T follicular helper cell (primary cell): ENCODE data around the gene SPAG17.

ENCODE experiments used
- DNase-seq: peaks from one replicate; pipeline ENCODE4 v3.0.0-alpha.2; 2020; ENCODE audit warnings: low read depth

Gene SPAG17

DNA sequence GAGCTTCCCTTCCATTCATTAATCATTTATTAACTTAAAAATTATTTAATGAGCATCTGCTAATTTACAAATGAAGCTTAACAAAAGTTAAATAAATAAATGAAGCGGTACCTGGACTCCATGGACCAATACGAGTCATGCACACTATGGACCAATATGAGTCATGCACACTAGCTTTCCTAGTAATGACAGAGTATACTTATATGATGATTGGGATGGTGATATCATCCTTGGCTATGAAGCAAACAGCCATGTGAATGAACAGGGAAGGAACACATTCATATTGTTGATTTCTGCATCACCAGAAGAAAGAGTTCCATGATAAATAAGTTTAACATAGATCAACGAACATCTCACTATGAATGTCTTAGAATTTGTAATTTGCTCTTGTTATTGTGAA is 109.9 kb downstream of the SPAG17 start:
- DNase-seq, result no peak

DNA sequence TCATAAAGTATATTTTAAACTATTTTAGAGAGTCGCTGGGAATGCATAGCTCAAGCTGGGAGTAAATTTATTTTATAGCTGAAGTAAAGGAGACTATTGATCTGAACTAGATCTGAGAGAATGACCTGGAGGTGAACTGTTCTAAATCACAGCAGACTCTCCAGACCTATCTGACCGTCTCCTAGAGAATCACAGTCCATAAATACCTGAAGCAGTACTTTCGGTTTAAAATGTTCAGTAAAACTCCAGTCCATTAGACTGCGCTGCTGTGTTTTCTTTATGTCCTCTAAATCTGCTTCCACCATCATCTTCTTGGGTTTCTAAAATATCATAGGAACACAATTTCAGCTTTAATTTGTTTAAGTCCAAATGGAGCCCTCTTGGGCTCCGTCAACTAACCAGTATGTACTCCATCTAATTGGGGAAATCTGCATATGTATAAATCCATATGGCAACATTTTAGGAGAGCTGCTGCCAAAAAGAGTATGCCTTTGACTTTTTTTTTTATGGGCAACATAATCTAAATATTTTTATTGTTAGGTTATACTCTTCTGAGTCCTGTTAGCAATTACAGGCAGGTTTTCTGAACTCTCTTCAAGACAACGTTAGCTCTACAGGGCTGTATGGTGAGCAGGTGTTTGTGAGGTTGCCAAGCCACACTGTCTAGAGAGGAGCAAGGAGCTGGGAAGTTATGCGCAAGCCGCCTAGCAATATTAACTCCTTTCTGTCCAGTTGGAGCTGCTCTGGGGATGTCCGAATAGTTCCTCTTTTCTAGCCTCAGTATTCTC is 111.2 kb downstream of the SPAG17 start:
- DNase-seq, result no peak

DNA sequence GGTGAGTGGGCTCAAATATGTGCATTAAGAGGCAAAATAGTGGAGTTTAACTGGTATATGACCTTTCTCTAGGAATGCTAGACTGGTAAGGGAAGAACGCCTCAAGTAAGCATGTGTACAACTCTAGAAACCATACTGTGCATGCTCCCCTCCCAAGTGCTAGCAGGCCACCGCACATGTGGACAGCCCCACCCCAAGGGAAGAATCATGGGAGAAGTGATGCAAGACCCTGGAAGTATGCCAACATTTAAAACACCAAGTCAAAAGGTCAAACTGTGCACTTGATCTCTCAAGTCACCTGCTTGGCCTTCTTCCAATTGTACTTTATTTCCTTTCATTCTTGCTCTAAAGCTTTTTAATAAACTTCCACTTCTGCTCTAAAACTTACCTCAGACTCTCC is 135.0 kb downstream of the SPAG17 start:
- DNase-seq, result no peak

GRCh38 chr1:118047650-118048224 is 137.3 kb downstream of the SPAG17 start:
- no peak for DNase-seq

DNA sequence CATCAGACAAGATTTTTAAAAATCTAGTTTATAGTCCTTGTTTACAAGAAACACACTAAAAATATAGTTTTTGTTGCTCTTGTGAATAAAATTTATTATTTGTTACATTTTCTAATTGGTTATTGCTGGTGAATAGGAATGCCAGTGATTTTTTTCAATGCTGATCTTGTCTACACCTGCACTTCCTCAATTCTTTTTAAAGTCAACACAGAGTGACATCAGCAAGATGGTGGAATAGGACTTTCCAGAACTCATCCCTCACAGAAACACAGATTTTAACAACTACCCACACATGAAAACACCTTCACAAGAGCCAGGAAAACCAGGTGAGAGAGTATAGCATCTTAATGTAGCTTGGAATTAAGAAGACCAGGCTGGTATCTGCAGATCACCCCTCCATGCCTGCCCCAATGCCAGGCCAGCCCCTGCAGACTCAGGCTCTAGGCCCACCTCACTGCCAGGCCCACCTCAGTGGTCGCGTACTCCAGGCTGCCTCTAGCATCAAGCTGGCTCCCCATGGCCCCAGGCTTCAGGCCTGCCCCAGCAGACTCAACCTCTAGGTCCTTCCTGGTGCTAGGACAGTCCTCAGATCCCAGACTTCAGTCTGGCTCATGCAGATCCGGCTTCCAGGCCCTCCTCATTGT is 137.9 kb downstream of the SPAG17 start:
- no peak for DNase-seq

GRCh38 chr1:118043624-118044023 is 141.4 kb downstream of the SPAG17 start:
- DNase-seq, result no peak

DNA sequence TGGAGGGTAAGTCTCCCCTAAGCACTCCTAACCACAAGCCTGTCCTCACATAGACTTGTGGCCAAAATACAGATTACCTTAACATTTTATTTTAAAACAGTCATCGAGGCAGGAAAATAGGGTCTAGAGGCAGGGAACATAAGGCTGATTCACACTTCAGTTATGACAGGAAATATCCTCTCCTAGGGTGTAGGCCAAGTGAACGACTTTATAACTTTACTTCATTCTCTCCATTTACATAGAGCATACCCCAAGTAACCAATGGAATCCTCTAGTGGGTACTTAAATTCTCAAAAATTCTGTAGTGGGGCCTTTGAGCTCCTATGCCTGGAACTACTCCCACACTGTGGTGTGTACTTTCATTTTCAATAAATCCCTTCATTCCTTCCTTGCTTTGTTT is 142.5 kb downstream of the SPAG17 start:
- no peak for DNase-seq

DNA sequence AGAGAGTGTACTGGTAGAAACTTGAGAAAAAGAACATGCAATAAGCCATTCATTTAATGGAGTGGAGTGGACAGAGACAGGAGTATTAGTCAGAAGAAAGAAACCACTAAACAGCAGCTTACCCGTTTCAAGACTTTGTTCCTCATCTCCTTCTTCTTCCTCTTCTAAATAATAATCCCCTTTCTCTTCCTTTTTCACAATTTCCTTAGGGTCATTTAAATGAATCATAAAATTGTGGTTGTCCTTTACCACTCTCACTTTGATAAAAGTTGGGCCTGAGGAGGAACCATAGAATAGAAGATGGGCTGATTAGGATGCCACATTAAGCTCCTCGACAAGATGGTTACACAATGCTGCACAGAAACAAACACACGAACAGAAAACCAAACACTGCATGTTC is 145.9 kb downstream of the SPAG17 start:
- no peak for DNase-seq

DNA sequence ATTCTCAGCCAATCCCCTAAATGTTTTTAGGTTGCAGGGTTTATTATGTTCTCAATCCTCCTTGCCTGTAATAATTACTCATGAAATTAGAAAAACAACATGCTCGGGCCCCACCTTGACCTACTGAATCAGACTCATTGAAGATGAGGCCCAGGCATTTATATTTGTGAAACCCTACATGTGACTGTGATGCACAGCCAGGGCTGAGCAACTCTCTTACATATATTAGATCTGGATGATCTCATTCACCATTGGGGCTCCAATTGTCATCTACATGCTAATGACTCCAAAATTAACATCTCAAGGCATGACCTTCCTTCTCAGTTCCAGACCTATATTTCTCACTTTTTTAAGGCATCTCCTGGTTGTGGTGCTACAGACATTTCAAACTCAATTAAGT is 152.1 kb downstream of the SPAG17 start:
- no peak for DNase-seq

DNA sequence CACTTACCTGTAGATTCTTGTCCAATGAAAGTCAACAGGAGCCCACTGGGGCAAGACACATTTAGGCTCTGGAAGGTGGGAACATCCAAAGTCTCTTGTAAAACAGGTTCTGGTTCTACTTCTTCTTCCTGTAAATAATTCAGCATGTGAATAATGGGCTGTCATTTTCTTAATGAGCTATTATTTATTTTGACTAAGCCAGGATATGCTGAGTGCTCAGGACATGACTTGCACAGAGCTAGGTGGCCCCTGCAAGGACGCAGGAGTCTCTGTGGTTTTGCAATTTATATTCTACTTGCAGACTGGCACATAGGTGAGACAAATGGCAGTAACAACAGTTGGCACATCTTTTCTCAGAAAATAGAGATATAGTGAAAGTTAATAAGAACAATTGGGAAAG is 156.8 kb downstream of the SPAG17 start:
- no peak for DNase-seq

DNA sequence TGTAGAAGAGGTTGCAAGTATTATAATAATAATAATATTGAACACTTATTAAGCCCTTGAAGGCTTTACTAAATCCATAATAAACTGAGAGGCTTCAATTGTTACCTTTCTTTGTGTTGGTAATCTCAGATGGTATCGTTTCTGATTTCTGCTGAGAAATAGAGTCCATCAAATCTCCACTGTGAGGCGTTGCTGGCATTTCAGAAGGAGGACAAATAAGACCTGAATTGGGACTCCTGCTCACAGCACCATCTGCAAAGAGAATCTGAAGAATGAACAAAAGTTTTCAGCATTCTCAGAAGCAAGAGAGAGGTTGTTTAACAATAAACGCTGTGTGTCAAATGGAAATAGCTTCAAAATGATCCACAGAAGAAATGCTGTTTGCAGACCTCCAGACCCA is 161.8 kb downstream of the SPAG17 start:
- DNase-seq, result no peak

GRCh38 chr1:118021668-118022067 is 163.4 kb downstream of the SPAG17 start:
- DNase-seq, result no peak

DNA sequence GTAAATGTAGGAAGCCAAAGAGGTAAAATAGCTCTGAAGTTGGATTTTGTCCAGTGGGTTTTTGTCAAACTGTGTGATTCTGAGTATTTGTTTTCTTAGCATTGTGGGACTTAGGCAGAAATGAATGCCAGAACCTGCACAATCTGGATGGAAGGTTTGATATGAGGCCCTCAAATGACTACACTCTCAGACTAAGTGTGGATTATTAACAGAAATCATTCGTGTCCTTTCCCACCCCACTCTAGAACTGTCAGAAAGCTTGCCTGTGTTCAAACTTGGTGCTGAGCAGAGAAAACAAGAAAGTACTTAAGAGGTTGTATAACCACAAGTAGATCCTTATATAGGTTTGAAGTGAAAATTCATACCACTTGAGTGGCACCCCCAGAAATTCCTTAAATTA is 167.0 kb downstream of the SPAG17 start:
- no peak for DNase-seq

- DNase-seq, result no peak
Observed at GRCh38 chr1:118013938-118014337, 171.1 kb downstream of the SPAG17 start.

DNA sequence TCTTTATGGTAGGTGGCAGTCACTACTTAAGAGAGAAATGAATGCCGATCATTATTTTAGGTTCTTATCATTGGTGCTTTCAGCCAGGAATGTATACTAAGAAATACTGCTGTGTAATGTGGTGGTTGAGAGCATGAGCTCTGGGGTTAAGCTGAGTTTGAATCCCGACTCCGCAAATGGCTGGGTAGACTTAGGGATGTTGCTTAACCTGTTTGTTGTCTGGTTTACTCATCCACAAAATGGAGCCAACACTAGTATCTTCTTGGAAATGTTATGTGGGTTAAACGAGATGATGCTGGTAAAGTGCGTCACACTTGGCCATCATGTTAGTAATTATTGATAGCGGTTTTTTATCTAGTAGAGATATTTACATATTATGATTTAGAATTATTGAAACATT is 171.7 kb downstream of the SPAG17 start:
- DNase-seq, result no peak

DNA sequence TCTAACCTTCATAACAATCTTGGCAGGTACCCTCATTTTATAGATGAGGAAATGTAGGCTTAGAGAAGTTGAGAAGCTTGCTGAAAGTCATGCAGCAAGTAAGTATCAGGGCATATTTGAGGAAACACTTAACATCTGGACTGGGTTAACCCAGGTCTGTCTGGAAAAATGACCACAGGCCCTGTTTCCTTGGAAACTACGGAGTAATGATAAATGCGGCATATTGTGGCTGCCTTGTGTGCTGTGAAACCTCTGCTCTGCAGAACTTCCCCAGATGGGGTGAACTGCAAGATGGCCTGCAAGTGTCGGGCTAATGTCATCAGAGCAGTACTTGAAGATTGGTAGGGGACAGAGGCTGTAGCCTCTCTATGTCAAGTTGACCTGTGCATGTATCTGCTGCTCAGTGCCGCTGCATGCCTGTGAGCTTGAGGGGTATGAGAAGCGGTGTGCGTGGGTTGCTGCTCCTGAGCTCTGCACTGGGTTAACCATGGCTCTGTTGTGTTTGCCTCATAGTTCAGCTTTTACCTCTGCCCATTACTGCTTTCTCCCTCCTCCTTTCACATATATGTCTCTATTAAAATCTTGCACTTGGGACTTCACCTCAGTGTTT is 172.4 kb downstream of the SPAG17 start:
- DNase-seq, result no peak

DNA sequence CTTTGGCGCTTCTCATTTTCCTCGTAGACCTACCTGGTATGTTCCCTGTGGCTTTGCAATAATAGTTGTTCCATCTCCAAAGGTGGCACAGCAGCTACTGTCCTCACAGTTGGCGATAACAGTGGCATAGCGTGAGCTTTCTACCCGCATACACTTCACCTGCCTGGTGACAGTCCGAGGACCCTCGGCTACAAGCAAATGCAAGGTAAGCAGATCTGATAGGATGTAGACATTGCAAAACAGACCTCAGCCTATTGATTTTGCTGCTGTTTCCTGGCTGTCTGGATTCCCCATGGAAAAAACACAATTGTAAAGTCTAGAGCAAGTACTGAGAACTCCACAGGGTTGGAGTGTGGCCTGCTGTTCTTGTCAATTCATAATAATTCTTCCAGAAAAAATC is 177.0 kb downstream of the SPAG17 start:
- DNase-seq, result no peak

GRCh38 chr1:118007391-118007790 is 177.6 kb downstream of the SPAG17 start:
- DNase-seq, result no peak

DNA sequence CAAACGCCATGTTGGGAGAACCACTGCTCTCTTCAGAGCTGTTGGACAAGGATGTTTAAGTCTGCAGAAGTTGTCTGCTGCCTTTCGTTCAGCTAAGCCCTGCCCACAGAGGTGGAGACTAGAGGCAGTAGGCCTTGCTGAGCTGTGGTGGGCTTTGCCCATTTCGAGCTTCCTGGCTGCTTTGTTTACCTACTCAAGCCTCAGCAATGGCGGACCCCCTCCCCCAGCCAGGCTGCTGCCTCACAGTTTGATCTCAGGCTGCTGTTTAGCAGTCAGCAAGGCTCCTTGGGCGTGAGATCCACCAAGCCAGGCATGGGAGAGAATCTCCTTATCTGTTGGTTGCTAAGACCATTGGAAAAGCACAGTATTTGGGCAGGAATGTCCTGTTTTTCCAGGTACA is 180.7 kb downstream of the SPAG17 start:
- DNase-seq, result no peak

DNA sequence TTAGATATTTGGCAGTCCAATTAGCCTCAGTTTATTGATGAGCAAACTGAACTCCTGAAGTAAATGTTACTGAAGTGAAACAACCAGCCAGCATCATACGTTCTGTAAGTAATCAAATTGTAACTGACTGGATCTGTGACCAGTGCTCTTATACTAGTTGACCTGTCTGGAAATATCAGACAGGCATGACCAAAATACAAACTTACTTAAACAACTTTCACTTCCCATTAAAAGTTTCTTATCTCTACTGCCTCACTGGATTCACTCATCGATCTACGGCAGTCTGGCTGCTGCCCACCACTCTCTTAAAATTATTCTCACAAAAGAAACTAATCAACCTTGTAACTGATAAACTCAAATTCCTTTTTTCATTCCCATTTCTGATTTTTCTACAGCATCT is 199.1 kb downstream of the SPAG17 start:
- DNase-seq, result no peak

DNA sequence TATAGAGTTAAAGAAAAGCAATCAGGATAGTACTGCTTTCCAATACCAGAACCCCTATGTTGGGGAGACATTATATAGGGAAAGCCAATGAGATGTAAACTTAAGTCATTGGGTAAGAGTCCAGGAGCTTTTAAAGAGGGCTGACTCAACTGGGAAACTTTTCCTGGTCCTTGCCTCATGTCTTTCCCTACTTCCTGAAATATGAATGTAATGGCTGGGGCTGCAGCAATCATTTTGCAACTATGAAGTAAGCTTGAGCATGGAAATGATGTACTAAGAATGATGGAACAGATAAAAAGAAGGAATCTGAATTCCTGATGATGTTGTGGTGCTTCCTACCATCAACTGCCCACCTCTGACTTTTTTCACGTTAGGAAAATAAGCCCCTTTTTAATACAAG is 199.8 kb downstream of the SPAG17 start:
- no peak for DNase-seq

DNA sequence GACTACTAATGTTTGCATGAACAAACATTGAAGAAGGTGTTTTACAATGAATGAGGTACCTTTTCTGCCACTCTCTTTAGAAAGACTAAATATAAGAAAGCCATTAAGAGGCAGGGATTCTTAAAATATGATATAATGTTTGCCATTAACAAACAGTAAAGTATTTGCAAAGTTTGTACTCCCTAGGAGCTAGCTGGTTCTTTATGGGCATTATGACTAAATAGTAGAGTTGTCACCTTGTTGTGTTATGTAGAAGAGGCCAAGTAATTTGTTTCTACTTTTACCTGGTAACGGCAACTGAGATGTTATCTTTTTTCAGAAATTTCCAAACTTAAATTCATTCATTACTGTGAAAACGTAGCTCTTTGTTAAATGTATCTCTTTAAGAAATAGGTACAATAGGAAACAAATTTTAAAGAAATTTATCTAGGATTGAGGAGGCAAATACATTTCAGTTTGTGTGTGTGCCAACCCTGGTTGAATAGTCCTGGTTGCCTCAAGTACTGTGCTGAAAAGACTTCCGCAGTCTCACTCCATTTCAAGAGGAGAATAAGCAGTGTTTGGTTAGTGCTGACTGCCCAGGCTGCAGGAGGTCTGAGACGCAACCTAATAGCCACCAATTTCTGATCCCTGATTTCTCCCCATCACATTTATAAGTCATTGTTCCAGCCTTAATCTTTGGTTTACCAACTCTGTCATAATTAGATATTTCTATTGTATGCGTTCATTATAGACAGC is 203.4 kb downstream of the SPAG17 start:
- no peak for DNase-seq
